Lower lobe of right lung (tissue), 2 donors: Measurements from ENCODE around the gene GET4. TPM values are rescaled to one million over a fixed set of nuclear protein-coding genes. Genes with fewer than 3 reads are reported as not detected.
A peak's percentile ranks its signal among the peaks of the same experiment; 100 is the strongest.

ENCODE experiments used
- ATAC-seq, 2 donors: fragments of 200-7000 bp; cut with Tn5 transposase; one replicate each; pipeline ENCODE4 v1.9.1; 2020 to 2022; ENCODE audit warnings: mild to moderate bottlenecking in 2 of 2, moderate library complexity in 2 of 2
- DNase-seq: peaks from one replicate; pipeline ENCODE4 v3.0.0-alpha.2; 2020
- H3K27ac ChIP-seq: fragments of 200-600 bp; one replicate; pipeline ENCODE4 v1.8.0; 2022
- H3K27me3 ChIP-seq: fragments of 200-600 bp; one replicate; pipeline ENCODE4 v1.8.0; 2022; ENCODE audit warnings: low read depth
- H3K36me3 ChIP-seq: fragments of 200-600 bp; one replicate; pipeline ENCODE4 v1.8.0; 2022; ENCODE audit warnings: mild to moderate bottlenecking
- H3K4me1 ChIP-seq: fragments of 200-600 bp; one replicate; pipeline ENCODE4 v1.8.0; 2022
- H3K4me3 ChIP-seq: fragments of 200-600 bp; one replicate; pipeline ENCODE4 v1.8.0; 2022; ENCODE audit warnings: mild to moderate bottlenecking
- H3K9me3 ChIP-seq: fragments of 200-600 bp; one replicate; pipeline ENCODE4 v1.8.0; 2022
- CTCF ChIP-seq: fragments of 200-600 bp; IDR thresholded peaks from one replicate; pipeline ENCODE4 v1.8.0; 2022; ENCODE audit warnings: antibody characterized with exemption, mild to moderate bottlenecking
- intact Hi-C: fragments of 100-400 bp; cut with DNase I; formaldehyde crosslinking; loops from one replicate; pipeline ENCODE4 v1.11.0; 2022
- total RNA-seq: library from RNA; stranded (reverse); fragmentation: NEBNext Ultra II Directional; extraction: Animal tissue kit (Norgen Biotek cat#: 25700); gene quantifications from one replicate; pipeline ENCODE4 v1.2.1, GENCODE V29; 2021
- donor health status: DM: no; HTN: yes; CAD: no; lungs with severe emphysema.

Gene GET4
- total RNA-seq, 1 donor from 2014 or later, result 31.7 TPM

- Histone ChIP-seq H3K4me3 (no peak overlapping the region), H3K9me3 (no peaks in the 10 kb centered on the region), H3K36me3 (peaks cover 36% of the 10 kb centered on the region), H3K27ac (peak overlapping the region; percentile 15), H3K4me1 (peaks cover 44% of the 10 kb centered on the region), H3K27me3 (no peaks in the 10 kb centered on the region)
- DNase-seq (peak; percentile 18), ATAC-seq (no peak)
- TF ChIP-seq CTCF, result no peak
- intact Hi-C loops, result no loop called here
Observed at GRCh38 chr7:835485-836401, 40.6 kb upstream of the GET4 start.

- no peak for ATAC-seq
- H3K9me3 ChIP-seq, result no peaks in the 10 kb centered on the region
- TF ChIP-seq CTCF, result peak; percentile 38
- DNase-seq, result no peak
- no peak overlapping the region for H3K4me3 ChIP-seq
- intact Hi-C loops, result no loop called here
- H3K27me3 ChIP-seq, result no peaks in the 10 kb centered on the region
- peak overlapping the region; percentile 15 for H3K27ac ChIP-seq
- peaks cover 37% of the 10 kb centered on the region for H3K4me1 ChIP-seq
- H3K36me3 ChIP-seq, result peaks cover 42% of the 10 kb centered on the region
Observed at GRCh38 chr7:836429-836828, 39.9 kb upstream of the GET4 start.

- Histone ChIP-seq H3K36me3 (peaks cover 46% of the 10 kb centered on the region), H3K27me3 (no peaks in the 10 kb centered on the region), H3K27ac (peak overlapping the region; percentile 15), H3K4me1 (peaks cover 31% of the 10 kb centered on the region), H3K4me3 (no peak overlapping the region), H3K9me3 (no peaks in the 10 kb centered on the region)
- no peak for ATAC-seq
- no peak for DNase-seq
- intact Hi-C loops, result no loop called here
- TF ChIP-seq CTCF, result no peak
Observed at GRCh38 chr7:837001-837400, 39.4 kb upstream of the GET4 start.

GRCh38 chr7:840001-840600, 36.3 kb upstream of the GET4 start:
- intact Hi-C loops, result no loop called here
- H3K27ac ChIP-seq, result no peak overlapping the region
- no peak for ATAC-seq
- H3K9me3 ChIP-seq, result no peaks in the 10 kb centered on the region
- no peak for TF ChIP-seq CTCF
- H3K4me1 ChIP-seq, result peaks cover 17% of the 10 kb centered on the region
- no peaks in the 10 kb centered on the region for H3K27me3 ChIP-seq
- peaks cover 68% of the 10 kb centered on the region for H3K36me3 ChIP-seq
- DNase-seq, result peak; percentile 23
- no peak overlapping the region for H3K4me3 ChIP-seq

GRCh38 chr7:841943-842342, 34.4 kb upstream of the GET4 start:
- intact Hi-C loops, result no loop called here
- peaks cover 78% of the 10 kb centered on the region for H3K36me3 ChIP-seq
- DNase-seq (peak; percentile 22), ATAC-seq (no peak)
- no peaks in the 10 kb centered on the region for H3K9me3 ChIP-seq
- no peaks in the 10 kb centered on the region for H3K27me3 ChIP-seq
- H3K4me1 ChIP-seq, result peaks cover 3% of the 10 kb centered on the region
- no peak overlapping the region for H3K4me3 ChIP-seq
- H3K27ac ChIP-seq, result no peak overlapping the region
- no peak for TF ChIP-seq CTCF
